Measurements from ENCODE around the gene UCK1. TPM values are rescaled to one million over a fixed set of nuclear protein-coding genes. Genes with fewer than 3 reads are reported as not detected.

Gene UCK1
- total RNA-seq: 10 to 100 TPM; 32.7 to 45.7 (median 41.8) TPM

DNA sequence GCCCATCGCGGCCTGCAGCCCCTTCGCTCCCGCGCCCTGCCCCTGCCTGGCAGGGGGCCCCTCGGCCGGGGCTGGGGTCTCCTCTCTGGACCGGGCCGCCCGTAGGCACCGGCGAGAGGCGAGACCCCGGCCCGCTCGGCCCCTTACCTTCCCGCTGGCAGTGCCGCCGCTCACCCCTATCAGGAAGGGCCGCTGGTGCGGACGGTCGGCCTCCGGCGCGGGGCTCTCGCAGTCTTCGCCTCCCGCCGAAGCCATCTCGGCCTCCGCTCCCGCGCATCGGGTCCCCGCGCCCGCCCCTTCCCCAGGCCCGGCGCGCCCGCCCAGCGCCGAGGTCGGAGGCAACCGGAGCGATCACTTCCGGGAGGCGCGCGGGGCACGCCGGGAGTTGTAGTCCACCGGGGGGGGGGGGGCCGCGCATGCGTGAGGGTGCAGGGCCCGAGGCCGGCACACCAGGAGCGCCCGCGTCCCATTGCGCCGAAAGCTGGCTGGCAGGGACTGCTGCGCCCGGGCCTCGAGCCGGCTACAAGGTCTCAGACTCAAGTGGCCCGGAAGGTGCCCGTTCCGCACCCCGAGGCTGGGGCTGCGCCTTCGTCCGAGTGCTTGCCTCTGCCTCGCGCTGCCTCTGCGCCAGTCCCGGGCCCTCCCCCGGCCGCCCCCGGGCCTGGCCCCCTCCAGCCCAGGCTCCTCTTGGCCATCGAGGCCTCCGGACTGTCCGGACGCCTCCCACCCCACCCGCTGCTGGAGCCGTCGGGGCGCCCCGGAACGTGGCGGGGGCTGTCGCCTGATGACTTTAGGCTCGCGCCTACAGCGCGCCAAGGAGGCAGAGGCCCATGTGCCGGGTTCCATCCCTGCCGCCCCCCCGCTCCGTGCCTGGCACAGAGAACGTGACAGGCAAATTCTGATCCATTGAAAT is at the start of gene UCK1:
Gene UCK1 (minus strand): TSS at position 344 of the 913 bp plus-strand sequence. CDS start 89 bp downstream, at position 255.
- peak; percentile 42 to 47 for DNase-seq (ENCODE audit: low spot score in 2 of 2)
- TF ChIP-seq, protein P1, sequence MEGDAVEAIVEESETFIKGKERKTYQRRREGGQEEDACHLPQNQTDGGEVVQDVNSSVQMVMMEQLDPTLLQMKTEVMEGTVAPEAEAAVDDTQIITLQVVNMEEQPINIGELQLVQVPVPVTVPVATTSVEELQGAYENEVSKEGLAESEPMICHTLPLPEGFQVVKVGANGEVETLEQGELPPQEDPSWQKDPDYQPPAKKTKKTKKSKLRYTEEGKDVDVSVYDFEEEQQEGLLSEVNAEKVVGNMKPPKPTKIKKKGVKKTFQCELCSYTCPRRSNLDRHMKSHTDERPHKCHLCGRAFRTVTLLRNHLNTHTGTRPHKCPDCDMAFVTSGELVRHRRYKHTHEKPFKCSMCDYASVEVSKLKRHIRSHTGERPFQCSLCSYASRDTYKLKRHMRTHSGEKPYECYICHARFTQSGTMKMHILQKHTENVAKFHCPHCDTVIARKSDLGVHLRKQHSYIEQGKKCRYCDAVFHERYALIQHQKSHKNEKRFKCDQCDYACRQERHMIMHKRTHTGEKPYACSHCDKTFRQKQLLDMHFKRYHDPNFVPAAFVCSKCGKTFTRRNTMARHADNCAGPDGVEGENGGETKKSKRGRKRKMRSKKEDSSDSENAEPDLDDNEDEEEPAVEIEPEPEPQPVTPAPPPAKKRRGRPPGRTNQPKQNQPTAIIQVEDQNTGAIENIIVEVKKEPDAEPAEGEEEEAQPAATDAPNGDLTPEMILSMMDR (IDR thresholded peaks at IDR 0.05): peak in 1 of 5 experiments; percentile 10
- TF ChIP-seq EP300 (IDR thresholded peaks at IDR 0.05): peak in 1 of 2 donors; percentile 76
- TF ChIP-seq POLR2A (IDR thresholded peaks at IDR 0.05): peak; percentile 41 to 80

DNA sequence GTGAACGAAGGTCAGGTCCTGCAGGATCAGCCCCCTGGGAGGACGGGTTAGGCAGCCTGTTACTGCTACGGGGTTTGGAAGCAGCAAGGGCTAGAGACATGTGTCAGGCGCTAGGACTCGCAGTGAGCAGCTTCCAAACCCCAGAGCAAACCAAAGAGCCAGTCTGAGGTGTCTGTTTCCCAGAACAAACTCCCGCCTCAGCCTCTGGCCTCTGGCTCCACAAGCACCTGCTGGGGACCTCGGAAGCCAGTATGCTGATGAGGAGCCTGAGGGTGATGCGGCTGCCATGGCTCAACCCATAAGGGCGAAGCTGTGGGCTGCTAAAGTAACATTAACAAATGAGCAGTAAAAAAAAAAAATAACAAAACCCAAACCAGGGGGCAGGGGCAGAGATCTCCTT is 49.3 kb upstream of the UCK1 start:
- Histone ChIP-seq H3K4me1 (no peaks in the 10 kb centered on the region), H3K9me3 (no peaks in the 10 kb centered on the region), H3K4me3 (no peak overlapping the region), H3K27ac (no peak overlapping the region), H3K27me3 (no peaks in the 10 kb centered on the region), H3K36me3 (peaks cover 4 to 100% (median 33%) of the 10 kb centered on the region in 3 donors)
- TF ChIP-seq EP300 (IDR thresholded peaks at IDR 0.05): no peak
- TF ChIP-seq POLR2A (IDR thresholded peaks at IDR 0.05): no peak
- TF ChIP-seq, protein P1 (IDR thresholded peaks at IDR 0.05): no peak
- 91 to 96% methylated on average over 9 of the region's 9 CpGs for WGBS, 2 donors
- no peak for DNase-seq (ENCODE audit: low spot score in 2 of 2)

More for the DNA sequence above, at the start of gene UCK1:
- H3K27ac ChIP-seq: peak within 1 kb of the TSS; percentile 61 to 90 (median 86)
- peaks cover 0 to 18% (median 12%) of the 10 kb centered on the region in 4 donors for H3K4me1 ChIP-seq
- H3K9me3 ChIP-seq: no peaks in the 10 kb centered on the region
- H3K36me3 ChIP-seq: peaks cover 0 to 34% (median 9%) of the 10 kb centered on the region in 3 donors
- H3K4me3 ChIP-seq: peak within 1 kb of the TSS; percentile 80 to 100 (median 87)
- WGBS, 2 donors: 11% methylated on average over 20 to 41 of the region's 103 CpGs
- no peaks in the 10 kb centered on the region for H3K27me3 ChIP-seq

DNA sequence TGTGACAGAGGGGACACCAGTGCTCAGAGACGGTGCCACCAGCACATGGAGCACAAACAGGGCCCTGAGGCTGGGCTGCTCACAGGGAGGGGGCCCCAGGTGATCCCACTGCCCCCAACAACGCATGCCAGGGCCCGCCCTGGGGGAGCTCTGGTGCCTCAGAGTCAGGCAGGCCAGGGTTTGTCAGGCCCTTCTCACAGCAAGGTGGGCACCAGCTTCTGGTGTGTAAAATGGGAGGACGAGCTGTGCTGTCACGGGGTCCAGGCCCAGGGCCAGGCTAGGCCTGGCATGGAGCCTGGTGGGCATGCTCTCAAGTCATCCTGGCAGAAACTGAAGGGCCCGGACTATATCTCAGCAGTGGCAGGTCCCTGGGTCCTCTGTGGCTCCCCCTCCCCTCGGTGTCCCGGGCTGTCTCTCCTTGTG is 48.7 kb upstream of the UCK1 start:
- Histone ChIP-seq H3K9me3 (no peaks in the 10 kb centered on the region), H3K36me3 (peaks cover 4 to 100% (median 33%) of the 10 kb centered on the region in 3 donors), H3K4me1 (no peaks in the 10 kb centered on the region), H3K4me3 (no peak overlapping the region), H3K27ac (no peak overlapping the region), H3K27me3 (no peaks in the 10 kb centered on the region)
- WGBS, 2 donors: 79 to 92% methylated on average over 3 to 7 of the region's 8 CpGs
- DNase-seq (ENCODE audit: low spot score in 2 of 2): no peak
- TF ChIP-seq, protein P1 (IDR thresholded peaks at IDR 0.05): no peak
- no peak for TF ChIP-seq POLR2A (IDR thresholded peaks at IDR 0.05)
- no peak for TF ChIP-seq EP300 (IDR thresholded peaks at IDR 0.05)

DNA sequence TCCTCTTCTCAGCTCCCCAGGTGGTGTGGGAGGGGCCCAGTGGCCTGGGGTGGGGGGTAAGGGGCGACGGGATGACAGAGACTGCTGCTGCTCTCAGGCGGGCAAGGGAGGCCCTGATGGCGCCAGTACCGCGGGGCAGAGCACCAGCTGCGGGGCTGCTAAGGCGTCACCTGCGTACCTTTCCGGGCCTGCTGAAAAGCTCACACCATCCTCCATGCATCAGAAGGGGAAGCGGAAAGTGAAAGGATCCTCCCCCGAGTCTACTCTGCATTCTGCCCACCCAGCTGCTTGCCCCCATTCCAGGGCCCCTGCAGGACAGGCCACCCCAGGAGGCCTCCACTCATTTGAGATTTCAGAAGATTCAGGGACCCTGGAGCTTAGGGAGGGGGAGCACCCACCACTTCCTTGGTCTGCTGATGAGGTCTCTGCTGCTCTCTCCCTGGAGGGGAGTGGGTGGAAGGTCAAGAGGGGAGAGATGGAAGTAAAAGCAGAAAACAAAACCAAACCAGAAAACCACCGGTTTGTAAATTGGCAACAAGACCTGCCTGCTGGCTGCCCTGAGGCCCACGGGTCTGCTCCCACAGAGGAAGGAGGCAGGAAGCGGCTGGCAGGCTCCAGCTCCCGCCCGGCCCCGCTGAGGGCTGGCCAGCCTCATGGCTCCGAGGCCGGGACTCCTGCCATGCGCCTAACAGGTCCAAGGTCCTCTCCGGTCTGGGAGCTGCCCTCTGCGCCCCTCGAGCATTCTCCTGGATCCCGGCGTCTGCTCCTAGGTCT is 47.9 kb upstream of the UCK1 start:
- H3K9me3 ChIP-seq: no peaks in the 10 kb centered on the region
- H3K27ac ChIP-seq: peak overlapping the region in 1 of 4 donors; percentile 59
- no peak for DNase-seq (ENCODE audit: low spot score in 2 of 2)
- 66 to 67% methylated on average over 26 of the region's 26 CpGs for WGBS, 2 donors
- H3K36me3 ChIP-seq: peaks cover 4 to 98% (median 28%) of the 10 kb centered on the region in 3 donors
- no peaks in the 10 kb centered on the region for H3K4me1 ChIP-seq
- no peak overlapping the region for H3K4me3 ChIP-seq
- H3K27me3 ChIP-seq: no peaks in the 10 kb centered on the region
- TF ChIP-seq POLR2A (IDR thresholded peaks at IDR 0.05) (no peak), EP300 (IDR thresholded peaks at IDR 0.05) (no peak)
- TF ChIP-seq, protein P1 (IDR thresholded peaks at IDR 0.05): no peak
